Measurements from ENCODE around the gene SMCO1. TPM values are rescaled to one million over a fixed set of nuclear protein-coding genes. Genes with fewer than 3 reads are reported as not detected.
"Not testable (repeated sequence)": the region's sequence is repeated elsewhere in the genome, so short reads cannot be mapped to it uniquely, and the experiment has no call there.

The SMCO1 gene
- total RNA-seq, 4 donors from 2014 or later, result not detected

DNA sequence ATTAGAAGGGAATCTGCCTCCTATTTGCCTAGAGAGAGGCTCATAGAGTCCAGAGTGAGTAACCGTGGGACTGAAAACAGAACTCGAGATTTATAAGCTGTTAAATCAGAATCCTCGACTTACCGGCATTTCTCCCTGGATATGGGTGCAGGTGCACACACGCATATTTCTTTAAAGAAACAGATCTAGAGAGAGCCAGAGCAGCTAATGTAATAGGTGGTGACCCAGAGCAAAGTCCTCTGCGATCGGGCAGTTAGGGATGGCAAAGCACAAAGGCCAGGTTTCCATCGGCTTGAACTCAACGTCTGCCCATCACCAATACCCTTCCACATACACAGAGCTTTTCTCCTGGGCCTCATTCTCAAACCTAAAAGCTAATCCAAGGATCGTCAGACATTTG is 25.4 kb downstream of the SMCO1 start:
- no peak for TF ChIP-seq POLR2AphosphoS5 (IDR thresholded peaks at IDR 0.05)
- TF ChIP-seq, protein P1, sequence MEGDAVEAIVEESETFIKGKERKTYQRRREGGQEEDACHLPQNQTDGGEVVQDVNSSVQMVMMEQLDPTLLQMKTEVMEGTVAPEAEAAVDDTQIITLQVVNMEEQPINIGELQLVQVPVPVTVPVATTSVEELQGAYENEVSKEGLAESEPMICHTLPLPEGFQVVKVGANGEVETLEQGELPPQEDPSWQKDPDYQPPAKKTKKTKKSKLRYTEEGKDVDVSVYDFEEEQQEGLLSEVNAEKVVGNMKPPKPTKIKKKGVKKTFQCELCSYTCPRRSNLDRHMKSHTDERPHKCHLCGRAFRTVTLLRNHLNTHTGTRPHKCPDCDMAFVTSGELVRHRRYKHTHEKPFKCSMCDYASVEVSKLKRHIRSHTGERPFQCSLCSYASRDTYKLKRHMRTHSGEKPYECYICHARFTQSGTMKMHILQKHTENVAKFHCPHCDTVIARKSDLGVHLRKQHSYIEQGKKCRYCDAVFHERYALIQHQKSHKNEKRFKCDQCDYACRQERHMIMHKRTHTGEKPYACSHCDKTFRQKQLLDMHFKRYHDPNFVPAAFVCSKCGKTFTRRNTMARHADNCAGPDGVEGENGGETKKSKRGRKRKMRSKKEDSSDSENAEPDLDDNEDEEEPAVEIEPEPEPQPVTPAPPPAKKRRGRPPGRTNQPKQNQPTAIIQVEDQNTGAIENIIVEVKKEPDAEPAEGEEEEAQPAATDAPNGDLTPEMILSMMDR (IDR thresholded peaks at IDR 0.05), result no peak
- no peak for TF ChIP-seq POLR2A (IDR thresholded peaks at IDR 0.05; ENCODE audit: low read depth)
- TF ChIP-seq EP300 (IDR thresholded peaks at IDR 0.05), result no peak
- no peak for DNase-seq (ENCODE audit: extremely low spot score)
- Histone ChIP-seq H3K27me3 (no peaks in the 10 kb centered on the region), H3K36me3 (peaks cover 19 to 36% (median 28%) of the 10 kb centered on the region in 4 donors), H3K9me3 (no peaks in the 10 kb centered on the region), H3K4me1 (peaks cover 0 to 6% (median 0%) of the 10 kb centered on the region in 4 donors), H3K4me3 (no peak overlapping the region), H3K27ac (replicated peaks in 1 of 4) (no peak overlapping the region)
- 91% methylated on average over 10 of the region's 10 CpGs for WGBS
- intact Hi-C loops (cut with DNase I), result no loop called here

DNA sequence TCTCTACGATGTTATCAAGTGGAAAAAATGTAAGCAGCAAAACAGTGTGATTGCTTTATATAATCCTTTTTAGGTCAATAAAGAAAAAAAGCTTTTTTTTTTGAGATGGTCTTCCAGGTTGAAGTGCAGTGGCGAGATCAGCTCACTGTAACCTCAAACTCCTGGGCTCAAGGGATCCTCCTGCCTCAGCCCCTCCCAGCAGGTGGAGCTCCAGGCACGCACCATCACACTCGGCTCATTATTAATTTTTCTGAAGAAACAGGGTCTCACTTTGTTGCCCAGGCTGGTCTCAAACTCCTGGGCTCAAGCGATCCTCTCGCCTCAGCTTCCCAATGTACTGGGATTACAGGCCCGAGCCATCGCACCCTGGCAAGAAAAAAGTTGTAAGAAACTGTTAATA is 28.9 kb downstream of the SMCO1 start:
- TF ChIP-seq POLR2A (IDR thresholded peaks at IDR 0.05; ENCODE audit: low read depth), result no peak
- TF ChIP-seq, protein P1 (IDR thresholded peaks at IDR 0.05), result peak; percentile 23 to 41 (median 34)
- TF ChIP-seq POLR2AphosphoS5 (IDR thresholded peaks at IDR 0.05), result no peak
- no peak for TF ChIP-seq EP300 (IDR thresholded peaks at IDR 0.05)
- Histone ChIP-seq H3K36me3 (peaks cover 37 to 70% (median 55%) of the 10 kb centered on the region in 4 donors), H3K27ac (replicated peaks in 1 of 4) (no peak overlapping the region), H3K4me1 (peaks cover 0 to 4% (median 0%) of the 10 kb centered on the region in 4 donors), H3K9me3 (no peaks in the 10 kb centered on the region), H3K4me3 (no peak overlapping the region), H3K27me3 (no peaks in the 10 kb centered on the region)
- intact Hi-C loops (cut with DNase I), result no loop called here
- no peak for DNase-seq (ENCODE audit: extremely low spot score)
- WGBS, result 86% methylated on average over 8 of the region's 8 CpGs

DNA sequence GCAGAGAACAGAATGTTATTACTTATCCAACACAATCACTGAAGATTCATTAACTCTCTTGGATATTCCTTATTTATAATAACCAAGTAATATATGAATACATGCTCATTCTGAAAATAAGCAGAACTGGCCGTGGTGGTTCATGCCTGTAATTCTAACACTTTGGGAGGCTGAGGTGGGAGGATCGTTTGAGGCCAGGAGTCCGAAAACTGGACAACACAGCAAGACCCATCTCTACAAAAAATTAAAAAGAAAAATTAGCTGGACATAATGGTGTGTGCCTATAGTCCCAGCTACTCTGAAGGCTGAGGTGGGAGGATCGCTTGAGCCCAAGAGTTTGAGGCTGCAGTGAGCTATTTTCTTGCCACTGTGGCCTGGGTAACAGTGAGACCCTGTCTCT is 37.5 kb downstream of the SMCO1 start:
- Histone ChIP-seq H3K36me3 (peaks cover 35 to 98% (median 74%) of the 10 kb centered on the region in 4 donors), H3K4me3 (no peak overlapping the region), H3K4me1 (no peaks in the 10 kb centered on the region), H3K27me3 (no peaks in the 10 kb centered on the region), H3K27ac (replicated peaks in 1 of 4) (no peak overlapping the region), H3K9me3 (no peaks in the 10 kb centered on the region)
- WGBS, result 97% methylated on average over 4 of the region's 4 CpGs
- intact Hi-C loops (cut with DNase I), result no loop called here
- no peak for DNase-seq (ENCODE audit: extremely low spot score)
- no peak for TF ChIP-seq POLR2A (IDR thresholded peaks at IDR 0.05; ENCODE audit: low read depth)
- TF ChIP-seq POLR2AphosphoS5 (IDR thresholded peaks at IDR 0.05), result no peak
- TF ChIP-seq EP300 (IDR thresholded peaks at IDR 0.05), result no peak
- TF ChIP-seq, protein P1 (IDR thresholded peaks at IDR 0.05), result no peak

DNA sequence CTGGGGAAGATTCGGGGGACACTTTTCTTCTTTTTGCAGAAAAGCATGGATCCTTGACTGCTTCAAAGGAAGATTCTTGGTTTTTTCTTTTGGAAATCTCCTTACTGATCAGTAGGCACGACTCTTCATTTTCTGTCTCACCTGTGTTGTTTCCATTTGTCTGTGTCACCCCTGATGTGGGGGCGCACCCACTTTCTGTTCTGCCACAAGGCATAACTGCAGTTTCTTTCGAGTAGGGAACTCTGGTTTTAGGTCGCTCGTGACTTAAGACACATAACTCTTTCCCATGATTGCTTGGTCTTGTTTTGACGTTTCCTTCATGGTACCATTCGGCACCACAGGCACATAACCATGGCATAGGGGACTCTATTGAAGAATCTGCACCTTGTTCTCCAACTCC is 42.9 kb downstream of the SMCO1 start:
- no peaks in the 10 kb centered on the region for H3K27me3 ChIP-seq
- 91% methylated on average over 8 of the region's 8 CpGs for WGBS
- TF ChIP-seq, protein P1 (IDR thresholded peaks at IDR 0.05), result no peak
- TF ChIP-seq POLR2AphosphoS5 (IDR thresholded peaks at IDR 0.05) (no peak), POLR2A (IDR thresholded peaks at IDR 0.05; ENCODE audit: low read depth) (no peak), EP300 (IDR thresholded peaks at IDR 0.05) (no peak)
- H3K27ac ChIP-seq (replicated peaks in 1 of 4), result no peak overlapping the region
- H3K4me3 ChIP-seq, result no peak overlapping the region
- H3K9me3 ChIP-seq, result no peaks in the 10 kb centered on the region
- H3K36me3 ChIP-seq, result peaks cover 35 to 81% (median 63%) of the 10 kb centered on the region in 4 donors
- no peak for DNase-seq (ENCODE audit: extremely low spot score)
- intact Hi-C loops (cut with DNase I), result no loop called here
- no peaks in the 10 kb centered on the region for H3K4me1 ChIP-seq

DNA sequence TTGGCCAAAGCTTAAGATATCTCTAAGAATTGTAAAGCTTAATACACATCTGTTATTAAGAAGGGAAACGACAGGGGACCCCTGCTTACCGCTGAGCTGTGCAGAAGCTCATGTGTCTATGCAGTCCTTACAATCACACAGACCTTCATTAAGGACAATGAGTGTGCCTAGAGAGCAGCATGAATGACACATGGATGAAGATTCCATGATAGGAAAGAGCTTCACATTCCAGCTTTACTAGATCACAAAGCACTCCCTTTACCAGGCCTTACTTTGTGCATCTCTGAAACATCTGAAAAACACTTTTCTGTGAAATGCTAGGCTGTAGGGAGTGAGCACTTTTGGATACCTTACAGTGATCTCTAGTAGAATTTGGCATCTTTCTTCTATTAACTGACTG is 43.6 kb downstream of the SMCO1 start:
- WGBS, result 87% methylated on average over 2 of the region's 2 CpGs
- Histone ChIP-seq H3K4me3 (no peak overlapping the region), H3K36me3 (peaks cover 35 to 76% (median 58%) of the 10 kb centered on the region in 4 donors), H3K27me3 (no peaks in the 10 kb centered on the region), H3K27ac (replicated peaks in 1 of 4) (no peak overlapping the region), H3K4me1 (no peaks in the 10 kb centered on the region), H3K9me3 (no peaks in the 10 kb centered on the region)
- intact Hi-C loops (cut with DNase I), result no loop called here
- no peak for DNase-seq (ENCODE audit: extremely low spot score)
- TF ChIP-seq POLR2A (IDR thresholded peaks at IDR 0.05; ENCODE audit: low read depth) (no peak), EP300 (IDR thresholded peaks at IDR 0.05) (no peak), POLR2AphosphoS5 (IDR thresholded peaks at IDR 0.05) (no peak)
- TF ChIP-seq, protein P1 (IDR thresholded peaks at IDR 0.05), result no peak

DNA sequence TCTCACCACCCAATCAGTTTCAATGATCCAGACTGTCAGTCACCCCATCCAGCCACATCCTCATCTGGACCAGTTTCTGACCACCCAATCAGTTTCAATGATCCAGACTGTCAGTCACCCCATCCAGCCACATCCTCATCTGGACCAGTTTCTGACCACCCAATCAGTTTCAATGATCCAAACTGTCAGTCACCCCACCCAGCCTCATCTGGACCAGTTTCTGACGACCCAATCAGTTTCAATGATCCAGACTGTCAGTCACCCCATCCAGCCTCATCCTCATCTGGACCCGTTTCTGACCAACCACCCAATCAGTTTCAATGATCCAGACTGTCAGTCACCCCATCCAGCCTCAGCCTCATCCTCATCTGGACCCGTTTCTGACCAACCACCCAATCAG is 45.0 kb downstream of the SMCO1 start:
- WGBS, result 94% methylated on average over 3 of the region's 3 CpGs
- H3K27me3 ChIP-seq; H3K9me3 ChIP-seq; intact Hi-C loops (cut with DNase I); H3K4me1 ChIP-seq; H3K4me3 ChIP-seq; H3K27ac ChIP-seq (replicated peaks in 1 of 4); DNase-seq (ENCODE audit: extremely low spot score): not testable (repeated sequence)
- peaks cover 35 to 62% (median 49%) of the 10 kb centered on the region in 4 donors for H3K36me3 ChIP-seq
